ENCODE data around the gene SPECC1L.
A peak's percentile ranks its signal among the peaks of the same experiment; 100 is the strongest.

DNA sequence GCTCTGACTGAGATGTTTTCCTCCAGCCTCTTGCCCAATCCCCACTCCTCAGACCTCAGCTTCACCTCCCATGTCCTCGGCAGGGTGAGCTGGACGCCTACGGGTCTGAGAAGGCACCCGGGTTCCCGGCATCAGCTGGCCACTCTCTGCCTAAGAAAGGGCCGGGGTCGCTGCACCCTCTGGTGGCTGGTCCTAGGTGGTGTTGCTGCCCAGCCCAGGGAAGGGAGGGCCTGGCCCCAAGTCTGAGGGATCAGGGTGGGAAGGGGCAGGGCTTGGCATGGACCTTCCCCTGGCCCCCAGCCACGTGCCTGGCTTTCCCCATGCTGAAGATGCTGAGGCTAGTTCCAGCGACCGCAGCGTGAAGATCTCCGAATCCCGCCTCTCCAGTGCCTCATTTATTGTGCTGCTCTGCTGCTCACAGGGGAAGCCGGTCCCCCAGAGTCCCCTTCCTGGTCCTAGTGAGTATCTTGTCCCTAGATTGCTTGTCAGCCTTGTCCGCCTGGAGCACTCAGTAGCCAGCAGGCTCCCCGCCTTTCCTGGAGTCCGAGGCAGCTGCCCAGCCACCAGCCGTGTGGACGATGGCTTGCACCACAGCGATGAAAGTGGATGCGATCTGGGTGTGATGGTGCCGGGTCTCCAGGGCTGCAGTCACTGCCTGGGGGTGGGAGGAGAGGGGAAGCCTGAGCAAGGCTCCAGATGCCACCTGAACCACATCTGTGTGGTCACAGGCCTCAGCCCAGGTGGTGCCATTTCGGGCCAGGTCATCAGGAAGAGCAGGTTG, 22.9 kb upstream of the SPECC1L start:
- peak; percentile 76 to 98 (median 98) for TF ChIP-seq CTCF (IDR thresholded peaks at IDR 0.05)
- peak; percentile 13 for TF ChIP-seq POLR2A (IDR thresholded peaks at IDR 0.05)
- peak; percentile 70 for TF ChIP-seq EP300 (IDR thresholded peaks at IDR 0.05)
